CD4-positive, alpha-beta T cell (primary cell): ENCODE data around the gene SERGEF. TPM values are rescaled to one million over a fixed set of nuclear protein-coding genes. Genes with fewer than 3 reads are reported as not detected.

Experiments
- ATAC-seq: fragments of 200-7000 bp; cut with Tn5 transposase; one replicate; pipeline ENCODE4 v1.10.0; 2022; ENCODE audit warnings: mild to moderate bottlenecking; ENCODE audit not compliant: poor library complexity
- CTCF ChIA-PET: fragments of 350-600 bp; sonication (Branson Sonifier 250); formaldehyde crosslinking; loops from one replicate; lab custom pipeline; 2021; ENCODE audit warnings: antibody characterized with exemption, inconsistent platforms; lab: Charles Lee
- POLR2A ChIA-PET: fragments of 350-600 bp; sonication (Branson Sonifier 250); formaldehyde crosslinking; loops from one replicate; lab custom pipeline; 2021; ENCODE audit warnings: antibody characterized with exemption, inconsistent platforms; lab: Charles Lee
- DNase-seq, 14 experiments: peaks; one replicate each; pipeline ENCODE4 v3.0.0-alpha.2; 2013 to 2020; ENCODE audit warnings: mixed read lengths in 2 of 14
- H3K27ac ChIP-seq, 2 donors: one replicate each; pipeline versions ENCODE4 v1.5.1 to v1.7.0; 2013; ENCODE audit warnings: low read length in 2 of 2, low read depth in 1 of 2, mild to moderate bottlenecking in 1 of 2
- H3K27me3 ChIP-seq, 2 experiments: 1 replicate in 1 of 2; 2 replicates in 1 of 2; pipeline versions ENCODE4 v1.6.1 to v1.7.0; 2013; ENCODE audit warnings: low read length in 2 of 2, control low read depth in 1 of 2, mild to moderate bottlenecking in 1 of 2, moderate library complexity in 1 of 2; ENCODE audit not compliant: insufficient read depth in 2 of 2, control insufficient read depth in 1 of 2
- H3K36me3 ChIP-seq: one replicate; pipeline ENCODE4 v1.6.1; 2013; ENCODE audit warnings: low read length, control low read depth; ENCODE audit not compliant: insufficient read depth
- H3K4me1 ChIP-seq: one replicate; pipeline ENCODE4 v1.6.1; 2013; ENCODE audit warnings: low read length, control low read depth; ENCODE audit not compliant: insufficient read depth
- H3K4me3 ChIP-seq: one replicate; pipeline ENCODE4 v1.5.1; 2013; ENCODE audit warnings: mild to moderate bottlenecking, low read length, moderate library complexity
- H3K9me3 ChIP-seq, 2 experiments: 1 replicate in 1 of 2; 2 replicates in 1 of 2; pipeline versions ENCODE4 v1.6.1 to v1.7.0; 2013; ENCODE audit warnings: low read length in 2 of 2, mild to moderate bottlenecking in 2 of 2, control low read depth in 1 of 2, moderate library complexity in 1 of 2; ENCODE audit not compliant: control insufficient read depth in 1 of 2, insufficient read depth in 1 of 2
- H3K27ac Mint-ChIP-seq: one replicate; pipeline ENCODE4 v1.8.0; 2020; ENCODE audit warnings: mixed read lengths
- H3K27me3 Mint-ChIP-seq: one replicate; pipeline ENCODE4 v1.8.0; 2021; ENCODE audit warnings: mixed read lengths
- H3K36me3 Mint-ChIP-seq: one replicate; pipeline ENCODE4 v1.8.0; 2021; ENCODE audit warnings: low read depth, mixed read lengths
- H3K4me1 Mint-ChIP-seq: one replicate; pipeline ENCODE4 v1.8.0; 2021; ENCODE audit warnings: low read depth, mixed read lengths
- H3K4me3 Mint-ChIP-seq: one replicate; pipeline ENCODE4 v1.8.0; 2020; ENCODE audit warnings: mild to moderate bottlenecking, mixed read lengths
- H3K9me3 Mint-ChIP-seq: one replicate; pipeline ENCODE4 v1.8.0; 2020; ENCODE audit warnings: mixed read lengths
- intact Hi-C, 2 experiments: fragments of 100-400 bp; cut with DNase I in 1 of 2; cut with micrococcal nuclease in 1 of 2; formaldehyde crosslinking; loops; one replicate each; pipeline versions ENCODE4 v1.15.1 to v1.9.0; 2023 to 2025; cut with DNase I, micrococcal nuclease
- total RNA-seq, 174 experiments: library from RNA in 2 of 174; stranded (reverse) in 2 of 174; gene quantifications; one replicate each; pipeline ENCODE4 v1.2.3 and lab custom pipeline; 2021 to 2026
- TF ChIP-seq, protein P1 (sequence below): fragments of 200-600 bp; IDR thresholded peaks from one replicate; pipeline ENCODE4 v1.8.0; 2022; ENCODE audit warnings: antibody characterized with exemption, mild to moderate bottlenecking

SERGEF gene
- total RNA-seq, 2 experiments from 2014 or later, result 35.2 to 37.1 TPM

DNA sequence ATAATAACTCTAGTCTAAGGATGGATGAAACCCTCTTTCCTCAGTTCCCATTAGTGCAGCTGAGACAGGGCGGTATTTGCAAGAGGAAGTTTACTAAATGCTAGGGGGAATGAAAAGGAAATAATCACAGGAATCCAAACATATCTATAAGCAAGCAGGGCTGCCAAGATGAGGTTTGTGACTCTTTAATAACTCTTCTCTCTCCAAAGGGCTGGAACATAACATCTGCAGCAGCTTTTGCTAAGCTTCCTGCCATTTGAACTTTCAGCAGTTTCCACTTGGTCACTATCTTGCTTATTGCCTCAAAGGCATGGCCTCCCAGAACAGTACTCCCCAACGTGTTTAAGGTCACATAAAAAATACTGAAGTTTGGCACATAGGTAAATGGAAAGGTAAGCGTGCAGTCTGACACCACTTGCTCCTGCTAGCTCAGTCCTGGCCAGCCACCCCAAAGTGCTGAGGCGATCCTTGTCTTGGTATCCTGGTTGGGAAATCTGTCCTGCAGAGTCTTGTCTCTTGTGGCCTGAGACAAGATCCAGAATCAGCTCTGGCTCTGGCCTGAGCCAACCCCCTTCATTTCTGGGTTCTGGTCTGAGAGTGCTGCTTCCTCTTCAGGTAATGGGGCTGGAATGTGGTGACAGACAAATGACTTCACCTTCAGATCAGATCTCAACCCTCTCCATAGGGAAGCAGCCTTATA, 196.5 kb downstream of the SERGEF start:
- no peak for DNase-seq
- Mint-ChIP-seq H3K27ac (no peak overlapping the region), H3K36me3 (peaks cover 23% of the 10 kb centered on the region), H3K27me3 (no peaks in the 10 kb centered on the region), H3K4me3 (no peak overlapping the region), H3K9me3 (no peaks in the 10 kb centered on the region), H3K4me1 (no peaks in the 10 kb centered on the region)
- intact Hi-C loops, result no loop called here
- no peaks in the 10 kb centered on the region for H3K36me3 ChIP-seq
- H3K4me1 ChIP-seq, result no peaks in the 10 kb centered on the region
- H3K4me3 ChIP-seq, result no peak overlapping the region
- no peaks in the 10 kb centered on the region for H3K9me3 ChIP-seq
- TF ChIP-seq, protein P1, sequence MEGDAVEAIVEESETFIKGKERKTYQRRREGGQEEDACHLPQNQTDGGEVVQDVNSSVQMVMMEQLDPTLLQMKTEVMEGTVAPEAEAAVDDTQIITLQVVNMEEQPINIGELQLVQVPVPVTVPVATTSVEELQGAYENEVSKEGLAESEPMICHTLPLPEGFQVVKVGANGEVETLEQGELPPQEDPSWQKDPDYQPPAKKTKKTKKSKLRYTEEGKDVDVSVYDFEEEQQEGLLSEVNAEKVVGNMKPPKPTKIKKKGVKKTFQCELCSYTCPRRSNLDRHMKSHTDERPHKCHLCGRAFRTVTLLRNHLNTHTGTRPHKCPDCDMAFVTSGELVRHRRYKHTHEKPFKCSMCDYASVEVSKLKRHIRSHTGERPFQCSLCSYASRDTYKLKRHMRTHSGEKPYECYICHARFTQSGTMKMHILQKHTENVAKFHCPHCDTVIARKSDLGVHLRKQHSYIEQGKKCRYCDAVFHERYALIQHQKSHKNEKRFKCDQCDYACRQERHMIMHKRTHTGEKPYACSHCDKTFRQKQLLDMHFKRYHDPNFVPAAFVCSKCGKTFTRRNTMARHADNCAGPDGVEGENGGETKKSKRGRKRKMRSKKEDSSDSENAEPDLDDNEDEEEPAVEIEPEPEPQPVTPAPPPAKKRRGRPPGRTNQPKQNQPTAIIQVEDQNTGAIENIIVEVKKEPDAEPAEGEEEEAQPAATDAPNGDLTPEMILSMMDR, result no peak
- ChIA-PET POLR2A (no interaction called here), CTCF (no interaction called here)
- no peak overlapping the region for H3K27ac ChIP-seq
- ATAC-seq, result no peak
- H3K27me3 ChIP-seq, result no peaks in the 10 kb centered on the region

DNA sequence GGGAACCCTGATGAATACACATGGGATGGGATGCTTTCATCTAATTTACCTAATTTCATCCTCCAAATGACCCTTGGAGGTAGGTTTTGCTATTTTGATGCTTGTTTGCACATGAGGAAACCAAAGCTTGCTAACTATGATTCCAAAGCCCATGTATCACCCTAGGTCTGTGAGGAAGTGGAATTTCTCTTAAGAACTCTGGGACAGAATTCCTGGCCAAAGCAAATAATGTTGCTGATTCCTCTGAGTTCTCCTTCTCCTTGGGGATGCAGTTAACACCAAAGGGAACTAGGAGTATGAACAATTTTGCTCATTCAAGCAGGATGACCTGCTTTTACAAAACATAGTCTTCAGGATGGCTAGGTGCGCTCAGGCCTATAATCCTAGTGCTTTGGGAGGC, 198.3 kb downstream of the SERGEF start:
- CTCF ChIA-PET, result no interaction called here
- no peaks in the 10 kb centered on the region for H3K9me3 Mint-ChIP-seq
- H3K4me3 Mint-ChIP-seq, result no peak overlapping the region

DNA sequence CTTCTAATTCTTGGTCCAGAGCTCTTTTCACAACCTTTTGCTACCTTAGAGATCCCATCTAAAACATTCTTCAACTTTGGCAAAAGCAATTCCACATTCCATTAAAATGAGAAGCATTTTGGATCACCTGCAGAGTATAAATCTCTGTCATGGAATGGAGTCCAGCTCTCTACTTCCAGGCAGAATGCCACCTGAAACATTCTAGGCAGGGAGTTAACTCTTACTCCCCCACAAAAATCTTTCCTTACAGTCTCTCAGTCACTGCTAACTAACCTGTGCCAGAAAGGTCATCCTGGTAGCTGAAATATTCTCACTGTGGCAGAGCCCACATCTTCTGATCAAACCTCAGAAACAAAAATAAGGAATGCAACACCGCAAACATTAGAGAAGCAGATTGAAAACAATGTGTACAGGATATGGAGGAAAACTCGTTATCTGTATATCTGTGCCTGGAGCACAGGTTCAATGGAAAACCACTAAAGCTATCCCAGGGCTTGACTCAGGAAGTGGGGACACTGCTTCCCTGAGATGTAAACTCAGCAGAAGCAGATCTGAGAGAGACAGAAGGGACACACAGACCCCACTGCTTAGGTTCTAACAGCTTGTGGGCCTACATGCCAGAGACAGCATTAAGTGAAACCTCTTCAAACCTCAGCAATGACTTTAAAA, 199.3 kb downstream of the SERGEF start:
- no peaks in the 10 kb centered on the region for H3K4me1 ChIP-seq
- POLR2A ChIA-PET, result no interaction called here
- TF ChIP-seq, protein P1, result no peak
- Mint-ChIP-seq H3K36me3 (peaks cover 26% of the 10 kb centered on the region), H3K4me1 (no peaks in the 10 kb centered on the region), H3K27ac (no peak overlapping the region), H3K9me3 (no peaks in the 10 kb centered on the region), H3K4me3 (no peak overlapping the region), H3K27me3 (no peaks in the 10 kb centered on the region)
- no peak overlapping the region for H3K27ac ChIP-seq
- H3K4me3 ChIP-seq, result no peak overlapping the region
- no peak for ATAC-seq
- H3K9me3 ChIP-seq, result no peaks in the 10 kb centered on the region
- intact Hi-C loops, result no loop called here
- CTCF ChIA-PET, result no interaction called here
- H3K36me3 ChIP-seq, result no peaks in the 10 kb centered on the region
- no peaks in the 10 kb centered on the region for H3K27me3 ChIP-seq
- no peak for DNase-seq

More for the DNA sequence above, 198.3 kb downstream of the SERGEF start:
- Histone ChIP-seq H3K27ac (no peak overlapping the region), H3K4me1 (no peaks in the 10 kb centered on the region), H3K36me3 (no peaks in the 10 kb centered on the region), H3K27me3 (no peaks in the 10 kb centered on the region), H3K4me3 (no peak overlapping the region), H3K9me3 (no peaks in the 10 kb centered on the region)
- TF ChIP-seq, protein P1, result no peak
- peaks cover 26% of the 10 kb centered on the region for H3K36me3 Mint-ChIP-seq
- no peak overlapping the region for H3K27ac Mint-ChIP-seq
- ATAC-seq (no peak), DNase-seq (no peak)
- no peaks in the 10 kb centered on the region for H3K4me1 Mint-ChIP-seq
- intact Hi-C loops, result no loop called here
- no peaks in the 10 kb centered on the region for H3K27me3 Mint-ChIP-seq
- POLR2A ChIA-PET, result no interaction called here
